K562 (cell line): ENCODE results near the gene GUCY2F. TPM values are rescaled to one million over a fixed set of nuclear protein-coding genes. Genes with fewer than 3 reads are reported as not detected.
A peak's percentile ranks its signal among the peaks of the same experiment; 100 is the strongest.

Experiments
- ATAC-seq: fragments of 200-7000 bp; cut with Tn5 transposase; 3 replicates; pipeline ENCODE4 v1.9.1; 2020; ENCODE audit warnings: moderate library complexity
- BruUV-seq: library from RNA; stranded (reverse); fragments of 400-500 nt; replicated peaks from 2 replicates; lab custom pipeline; 2021; lab: Mats Ljungman, UMichigan
- CTCF ChIA-PET: fragments of 300-600 bp; formaldehyde crosslinking; extraction: SDS; loops from one replicate; lab custom pipeline; 2021; ENCODE audit warnings: low intra/inter-chr PET ratio; lab: Yijun Ruan, JAX
- POLR2A ChIA-PET: fragments of 300-600, 350-650 bp; sonication (Branson Sonifier 250); formaldehyde crosslinking; extraction: SDS; loops from one replicate; lab custom pipeline; 2021; ENCODE audit warnings: antibody characterized with exemption, inconsistent platforms; lab: Yijun Ruan, JAX
- DNase-seq, 4 experiments: peaks; one replicate each; pipeline versions ENCODE4 v3.0.0 to v3.0.0-alpha.2; 2011 to 2018; ENCODE audit warnings: low spot score in 3 of 4, mixed read lengths in 3 of 4; ENCODE audit errors: extremely low read depth in 1 of 4
- FAIRE-seq: peaks from 2 replicates; lab custom pipeline; 2011; peaks lifted over from hg19 to GRCh38; lab: Jason Lieb, UNC
- H2AFZ ChIP-seq: 2 replicates; pipeline ENCODE4 v1.6.0; 2011; ENCODE audit warnings: low read depth, low read length, control low read depth, inconsistent platforms
- H3K27ac ChIP-seq: fragments of 200-600 bp; 3 replicates; pipeline ENCODE4 v1.8.0; 2011; ENCODE audit warnings: low read depth, mild to moderate bottlenecking, control low read depth, inconsistent platforms, low read length, moderate library complexity, mixed read lengths; ENCODE audit errors: extremely low read depth
- H3K27me3 ChIP-seq, 2 experiments: fragments of 300-600 bp in 1 of 2; 2 replicates in 1 of 2; 3 replicates in 1 of 2; pipeline versions ENCODE4 v1.6.0 to v1.8.0; 2011; ENCODE audit warnings: inconsistent platforms in 2 of 2, low read length in 2 of 2, mild to moderate bottlenecking in 1 of 2, mixed read lengths in 1 of 2, moderate library complexity in 1 of 2; ENCODE audit not compliant: control insufficient read depth in 2 of 2, insufficient read depth in 2 of 2
- H3K36me3 ChIP-seq: fragments of 300-600 bp; 3 replicates; pipeline ENCODE4 v1.8.0; 2011; ENCODE audit warnings: mild to moderate bottlenecking, low read length, inconsistent platforms; ENCODE audit not compliant: control insufficient read depth, insufficient read depth
- H3K4me1 ChIP-seq, 2 experiments: fragments of 200-600 bp in 1 of 2; replicated peaks in 1 of 2; 2 replicates in 1 of 2; 3 replicates in 1 of 2; pipeline versions ENCODE4 v1.5.1 to v1.8.0; 2011; ENCODE audit warnings: inconsistent platforms in 2 of 2, low read length in 2 of 2, mild to moderate bottlenecking in 1 of 2, mixed read lengths in 1 of 2, moderate library complexity in 1 of 2; ENCODE audit not compliant: control insufficient read depth in 2 of 2, insufficient read depth in 2 of 2
- H3K4me2 ChIP-seq: 2 replicates; pipeline ENCODE4 v1.6.1; 2011; ENCODE audit warnings: low read length, control low read depth, inconsistent platforms, mixed read lengths; ENCODE audit not compliant: insufficient read depth
- H3K4me3 ChIP-seq: fragments of 200-600 bp; sonication (generic), shearing (Covaris generic); 2 replicates; pipeline ENCODE4 v1.5.1; 2016; ENCODE audit warnings: control low read depth, inconsistent platforms
- H3K79me2 ChIP-seq: fragments of 200-600 bp; 3 replicates; pipeline ENCODE4 v1.8.0; 2011; ENCODE audit warnings: low read length, inconsistent platforms; ENCODE audit not compliant: control insufficient read depth, insufficient read depth
- H3K9ac ChIP-seq, 2 experiments: 2 replicates each; pipeline versions ENCODE4 v1.6.0 to v1.6.1; 2011; ENCODE audit warnings: low read depth in 2 of 2, low read length in 2 of 2, control low read depth in 1 of 2, inconsistent platforms in 1 of 2, mild to moderate bottlenecking in 1 of 2, mixed read lengths in 1 of 2; ENCODE audit not compliant: insufficient read depth in 1 of 2
- H3K9me1 ChIP-seq: one replicate; pipeline ENCODE4 v1.6.0; 2011; ENCODE audit warnings: inconsistent platforms, mild to moderate bottlenecking, low read length, moderate library complexity; ENCODE audit not compliant: control insufficient read depth, insufficient read depth
- H3K9me3 ChIP-seq: replicated peaks from 2 replicates; pipeline ENCODE4 v1.5.1; 2011; ENCODE audit warnings: low read depth, low read length, inconsistent platforms; ENCODE audit not compliant: control insufficient read depth, insufficient read depth
- H4K20me1 ChIP-seq: replicated peaks from 2 replicates; pipeline ENCODE4 v1.6.1; 2011; ENCODE audit warnings: low read length, inconsistent platforms, mixed read lengths; ENCODE audit not compliant: control insufficient read depth, insufficient read depth
- CTCF ChIP-seq, 3 experiments: IDR thresholded peaks in 2 of 3; conservative IDR thresholded peaks in 1 of 3; 2 replicates each; pipeline ENCODE4 v1.5.1; 2011 to 2012; ENCODE audit warnings: low read length in 3 of 3, mild to moderate bottlenecking in 3 of 3, control low read depth in 2 of 3, improper control_type of control experiment in 1 of 3, inconsistent platforms in 1 of 3, low read depth in 1 of 3, mixed read lengths in 1 of 3, moderate library complexity in 1 of 3; ENCODE audit not compliant: insufficient read depth in 2 of 3
- E2F6 ChIP-seq, 2 experiments: IDR thresholded peaks; 2 replicates each; pipeline ENCODE4 v1.6.1; 2011; ENCODE audit warnings: borderline replicate concordance in 1 of 2, control low read depth in 1 of 2, low read depth in 1 of 2, low read length in 1 of 2, mild to moderate bottlenecking in 1 of 2, mixed read lengths in 1 of 2, moderate library complexity in 1 of 2; ENCODE audit not compliant: insufficient read depth in 1 of 2, insufficient read length in 1 of 2, poor library complexity in 1 of 2, severe bottlenecking in 1 of 2; ENCODE audit errors: extremely low read depth in 1 of 2
- EGR1 ChIP-seq: fragments of 450-650 bp; conservative IDR thresholded peaks from 2 replicates; pipeline ENCODE4 v1.6.1; 2017; ENCODE audit warnings: mild to moderate bottlenecking
- FOSL1 ChIP-seq: fragments of 200-800 bp; sonication (Bioruptor generic); conservative IDR thresholded peaks from 2 replicates; pipeline ENCODE4 v1.6.1; 2016; ENCODE audit warnings: missing genetic modification characterization, missing compliant biosample characterization
- RAD21 ChIP-seq, 2 experiments: fragments of 250-450 bp in 1 of 2; fragments of 450-650 bp in 1 of 2; sonication (Bioruptor Pico) in 1 of 2; formaldehyde crosslinking in 1 of 2; IDR thresholded peaks in 1 of 2; conservative IDR thresholded peaks in 1 of 2; 2 replicates each; pipeline versions ENCODE4 v1.4.0 to v1.8.0; 2020 to 2022; ENCODE audit warnings: mild to moderate bottlenecking in 2 of 2, moderate library complexity in 1 of 2
- SMC3 ChIP-seq: conservative IDR thresholded peaks from 2 replicates; pipeline ENCODE4 v1.6.1; 2011; ENCODE audit warnings: low read depth, low read length, improper control_type of control experiment; ENCODE audit not compliant: insufficient read depth
- WGBS: fragments of 100-300 bp; shearing (Covaris generic); methylation state at CpG from one replicate; pipeline ENCODE4 v1.1.6; 2016; ENCODE audit warnings: low coverage, mixed read lengths; ENCODE audit not compliant: insufficient coverage; ENCODE audit errors: missing lambda C conversion rate; 5-methylcytosine and 5-hydroxymethylcytosine counted together
- in situ Hi-C: fragments of 300-500 bp; cut with MboI; formaldehyde crosslinking; loops from 4 replicates; pipeline ENCODE4 v1.15.0; 2018; ENCODE audit warnings: inconsistent platforms, mixed read lengths
- intact Hi-C: fragments of 100-400 bp; cut with micrococcal nuclease; formaldehyde crosslinking; loops from 2 replicates; pipeline ENCODE4 v1.14.2; 2022
- polyA plus RNA-seq, 8 experiments: library from polyadenylated mRNA; depleted of rRNA in 4 of 8; stranded (reverse) in 5 of 8; unstranded in 3 of 8; fragments of >200 nt; fragmentation: Nextera tagmentation in 2 of 8; fragmentation: Illumina TruSeq in 1 of 8; extraction: Ambion mirVana in 2 of 8; extraction: Trizol in 1 of 8; gene quantifications; 2 replicates each; pipeline versions ENCODE4 v1.2.1 to v1.2.3, GENCODE V29; 2011 to 2014; ENCODE audit warnings: inconsistent platforms in 1 of 8, missing spikeins in 1 of 8
- total RNA-seq, 7 experiments: library from RNA; depleted of rRNA in 6 of 7; stranded (reverse); fragments of >200 nt in 6 of 7; fragmentation: Illumina TruSeq in 2 of 7; extraction: Trizol in 2 of 7; gene quantifications; 2 replicates each; pipeline versions ENCODE4 v1.2.1 to v1.2.3, GENCODE V29; 2011 to 2021; ENCODE audit warnings: low replicate concordance in 1 of 7
- TF ChIP-seq, protein P1 (sequence below), 2 experiments: fragments of 450-650 bp; IDR thresholded peaks; 2 replicates each; pipeline ENCODE4 v1.6.1; 2016

Gene GUCY2F
- total and polyA plus RNA-seq, 9 of the 15 experiments (the other 6 are each of a cell fraction or from before 2014, with no cell fraction given), result 0.01 to 0.06 (median 0.05) TPM; not detected in 6

DNA sequence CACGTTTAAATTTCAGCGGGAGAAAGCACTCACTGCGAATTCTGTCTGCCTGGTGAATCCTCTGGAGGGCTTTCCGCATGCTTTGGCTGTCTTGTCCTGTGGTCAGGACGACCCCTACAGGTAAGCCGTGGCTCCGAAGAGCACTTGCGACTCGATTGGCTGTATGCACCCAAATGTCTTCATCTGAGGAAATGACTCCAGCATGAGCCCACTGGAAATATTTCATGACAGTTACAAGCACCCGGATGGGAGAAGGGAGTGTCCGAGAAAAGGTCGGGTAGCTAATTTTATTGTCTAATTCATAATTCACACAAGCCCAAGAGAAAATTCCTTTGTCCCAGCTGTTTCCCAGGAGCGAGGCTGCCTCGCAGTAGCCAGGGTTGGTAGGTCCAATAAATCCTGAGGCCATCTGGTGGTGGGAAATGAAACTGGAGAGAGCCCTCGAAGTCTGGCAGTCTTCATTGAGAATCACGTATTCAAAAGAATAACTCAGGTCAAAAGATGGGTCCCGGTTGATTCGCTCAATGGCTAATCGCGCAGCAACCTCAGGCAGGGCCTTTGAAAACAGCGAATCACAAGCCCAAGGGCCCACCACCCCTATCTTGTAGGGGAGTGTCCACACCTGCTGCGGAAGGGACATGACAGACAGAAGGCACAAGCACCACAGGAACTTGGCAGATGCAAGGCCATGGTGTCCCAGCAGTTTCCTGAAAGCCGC lies 6.6 kb downstream of the GUCY2F start (continued):
- TF ChIP-seq E2F6 (IDR thresholded peaks at IDR 0.05; ENCODE audit: borderline replicate concordance in 1 of 2, extremely low read depth in 1 of 2, insufficient read depth in 1 of 2, insufficient read length in 1 of 2, low read depth in 1 of 2, low read length in 1 of 2, poor library complexity in 1 of 2, severe bottlenecking in 1 of 2), result peak in 1 of 2 experiments; percentile 62

DNA sequence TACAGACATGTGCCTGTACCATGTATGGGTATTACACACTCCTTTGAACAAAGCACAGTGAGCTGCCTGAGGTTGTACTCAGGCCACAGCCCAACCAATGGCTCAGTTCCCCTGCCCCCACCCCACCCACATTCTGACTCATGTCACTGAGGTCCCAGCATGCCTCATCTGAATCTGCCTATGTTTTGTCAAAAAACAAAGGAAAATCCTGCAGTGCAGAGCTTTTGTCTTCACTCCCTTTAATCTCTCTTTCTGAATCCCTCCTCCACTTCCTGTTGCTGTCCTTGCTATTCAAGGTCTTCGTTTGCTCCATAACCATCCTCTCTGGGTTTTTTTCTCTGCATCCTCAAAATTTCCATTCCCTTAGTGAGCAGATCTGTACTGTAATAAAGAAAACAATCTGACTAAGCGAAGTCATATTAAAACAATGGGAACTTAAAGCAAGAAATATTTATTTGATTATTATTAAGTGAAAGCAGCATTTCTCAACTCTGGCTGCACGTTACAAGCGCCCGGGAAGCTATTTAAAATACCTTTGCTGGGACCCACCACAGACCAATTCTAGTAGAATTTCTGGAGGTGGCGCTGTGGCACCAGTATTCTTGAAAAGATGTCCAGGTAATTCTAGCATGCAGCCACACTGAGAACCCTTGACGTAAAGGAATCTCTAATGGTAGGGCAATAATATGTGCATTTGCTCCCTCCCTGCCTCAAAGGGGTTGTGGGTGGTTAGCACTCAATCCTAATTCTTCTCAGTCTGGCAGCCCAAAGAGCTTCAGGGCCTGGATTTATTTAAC lies 8.7 kb downstream of the GUCY2F start:
- no TSS peak for BruUV-seq
- H3K27me3 ChIP-seq, result peaks cover 0 to 5% of the 10 kb centered on the region in 2 experiments; a peak in 2 of 5 replicates
- H2AFZ ChIP-seq, result no peak overlapping the region
- CTCF ChIA-PET, result no interaction called here
- no peak for FAIRE-seq
- H3K9ac ChIP-seq, result no peak overlapping the region
- H3K4me2 ChIP-seq, result no peak overlapping the region
- no peaks in the 10 kb centered on the region for H4K20me1 ChIP-seq
- H3K4me1 ChIP-seq, result no peaks in the 10 kb centered on the region; a peak in 2 of 5 replicates
- H3K9me3 ChIP-seq, result no peaks in the 10 kb centered on the region
- 2% methylated on average over 7 of the region's 7 CpGs for WGBS
- TF ChIP-seq FOSL1 (0 out of 2 replicates have a peak, but pooled peaks have one; percentile 20), RAD21 (CRISPR knock-in tag; conservative IDR thresholded peaks at IDR 0.05 in 1 of 2, IDR thresholded peaks at IDR 0.05 in 1 of 2) (peak in 1 of 2 experiments; percentile 37; a peak in 2 of 4 replicates), CTCF (IDR thresholded peaks at IDR 0.05 in 2 of 3, conservative IDR thresholded peaks at IDR 0.05 in 1 of 3; ENCODE audit: insufficient read depth in 2 of 3, low read depth in 1 of 3, low read length in 3 of 3) (peak; percentile 46 to 61 (median 52); a peak in 5 of 6 replicates), SMC3 (0 out of 2 replicates have a peak, but pooled peaks have one; percentile 3), EGR1 (0 out of 2 replicates have a peak, but pooled peaks have one; percentile 17)
- TF ChIP-seq, protein P1, sequence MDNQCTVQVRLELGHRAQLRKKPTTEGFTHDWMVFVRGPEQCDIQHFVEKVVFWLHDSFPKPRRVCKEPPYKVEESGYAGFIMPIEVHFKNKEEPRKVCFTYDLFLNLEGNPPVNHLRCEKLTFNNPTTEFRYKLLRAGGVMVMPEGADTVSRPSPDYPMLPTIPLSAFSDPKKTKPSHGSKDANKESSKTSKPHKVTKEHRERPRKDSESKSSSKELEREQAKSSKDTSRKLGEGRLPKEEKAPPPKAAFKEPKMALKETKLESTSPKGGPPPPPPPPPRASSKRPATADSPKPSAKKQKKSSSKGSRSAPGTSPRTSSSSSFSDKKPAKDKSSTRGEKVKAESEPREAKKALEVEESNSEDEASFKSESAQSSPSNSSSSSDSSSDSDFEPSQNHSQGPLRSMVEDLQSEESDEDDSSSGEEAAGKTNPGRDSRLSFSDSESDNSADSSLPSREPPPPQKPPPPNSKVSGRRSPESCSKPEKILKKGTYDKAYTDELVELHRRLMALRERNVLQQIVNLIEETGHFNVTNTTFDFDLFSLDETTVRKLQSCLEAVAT (IDR thresholded peaks at IDR 0.05), result no peak
- H3K4me3 ChIP-seq, result no peak overlapping the region
- no peak overlapping the region for H3K27ac ChIP-seq
- in situ Hi-C loops, result loop anchor here (10.0 kb wide), 1 partner anchor 422 kb away; no protein-coding TSS in a partner anchor
- intact Hi-C loops, result no loop called here
- POLR2A ChIA-PET, result interaction anchor here (0.6 to 1.0 kb wide), 2 partner anchors 12 to 186 kb away, joined by 3 to 5 read pairs; no protein-coding TSS in a partner anchor
- H3K36me3 ChIP-seq, result no peaks in the 10 kb centered on the region
- peak in 3 of 4 experiments; percentile 3 to 42 (median 18) for DNase-seq
- peak; percentile 83 for ATAC-seq
- no peaks in the 10 kb centered on the region for H3K79me2 ChIP-seq
- no peaks in the 10 kb centered on the region for H3K9me1 ChIP-seq
